Spleen (tissue), 7 donors: ENCODE measurements around the gene AJAP1.

ENCODE experiments used
- CTCF ChIP-seq, 11 experiments: fragments of 200-600 bp in 7 of 11; fragments of 450-650 bp in 4 of 11; sonication (generic) in 4 of 11; IDR thresholded peaks in 8 of 11; conservative IDR thresholded peaks in 3 of 11; 1 replicate in 7 of 11; 2 replicates in 4 of 11; pipeline versions ENCODE4 v1.4.0 to v1.8.0; 2016 to 2021; ENCODE audit warnings: antibody characterized with exemption in 11 of 11, inconsistent platforms in 4 of 11, mild to moderate bottlenecking in 1 of 11
- POLR2A ChIP-seq, 3 donors: fragments of 450-650 bp; IDR thresholded peaks; one replicate each; pipeline ENCODE4 v1.5.1; 2017; ENCODE audit warnings: antibody characterized with exemption in 3 of 3, mild to moderate bottlenecking in 1 of 3
- POLR2AphosphoS5 ChIP-seq, 3 donors: sonication (generic); formaldehyde crosslinking; IDR thresholded peaks; one replicate each; pipeline ENCODE4 v1.5.1; 2017; ENCODE audit warnings: antibody characterized with exemption in 3 of 3
- donor health status: DM: no; HTN: no; CAD: no; lungs with moderate emphysema.
- donor health status: DM: no; HTN: no; CAD: no.
- donor health status: DM: no; HTN: no; CAD: no.

GRCh38 chr1:4699376-4700301, 45.2 kb downstream of the AJAP1 start:
- TF ChIP-seq POLR2A (IDR thresholded peaks at IDR 0.05) (no peak), CTCF (IDR thresholded peaks at IDR 0.05 in 8 of 11, conservative IDR thresholded peaks at IDR 0.05 in 3 of 11) (no peak), POLR2AphosphoS5 (IDR thresholded peaks at IDR 0.05) (no peak)
